SU-DHL-6 (cell line): ENCODE data around the gene MARCHF3.

Experiments used
- H2AFZ ChIP-seq: fragments of 200-600 bp; sonication (generic); 2 replicates; pipeline ENCODE4 v1.6.1; 2014; ENCODE audit warnings: low read depth, mild to moderate bottlenecking, moderate library complexity, mixed read lengths, antibody characterized with exemption, low read length; ENCODE audit not compliant: severe bottlenecking
- H3F3A ChIP-seq: fragments of 200-600 bp; shearing (Covaris generic); 2 replicates; pipeline ENCODE4 v1.6.0; 2016; ENCODE audit warnings: antibody characterized with exemption, mild to moderate bottlenecking; ENCODE audit not compliant: insufficient read depth
- H3K27ac ChIP-seq: fragments of 200-600 bp; sonication (generic); 2 replicates; pipeline ENCODE4 v1.5.1; 2016; ENCODE audit warnings: low read depth, mild to moderate bottlenecking, low read length, moderate library complexity, mixed read lengths
- H3K27me3 ChIP-seq: fragments of 200-600 bp; sonication (generic), shearing (Covaris generic); 2 replicates; pipeline ENCODE4 v1.6.0; 2014; ENCODE audit warnings: mild to moderate bottlenecking, low read length
- H3K36me3 ChIP-seq: fragments of 200-600 bp; sonication (generic); 2 replicates; pipeline ENCODE4 v1.6.1; 2014; ENCODE audit warnings: mild to moderate bottlenecking, low read length, mixed read lengths
- H3K4me2 ChIP-seq: fragments of 300-600, 200-600 bp; shearing (Covaris generic), sonication (generic); 2 replicates; pipeline ENCODE4 v1.6.0; 2014; ENCODE audit warnings: low read length, low read depth, mild to moderate bottlenecking; ENCODE audit not compliant: poor library complexity, severe bottlenecking
- H3K4me3 ChIP-seq: fragments of 200-600 bp; sonication (generic); 2 replicates; pipeline ENCODE4 v1.5.1; 2014; ENCODE audit warnings: antibody characterized with exemption, low read length, mild to moderate bottlenecking, mixed read lengths; ENCODE audit not compliant: insufficient read depth, poor library complexity, severe bottlenecking
- H3K79me2 ChIP-seq: fragments of 200-600 bp; sonication (generic); 2 replicates; pipeline ENCODE4 v1.6.1; 2014; ENCODE audit warnings: mild to moderate bottlenecking, low read length, moderate library complexity; ENCODE audit not compliant: insufficient read depth
- H3K9ac ChIP-seq: fragments of 200-600 bp; sonication (generic); 2 replicates; pipeline ENCODE4 v1.7.0; 2014; ENCODE audit warnings: mild to moderate bottlenecking, low read length
- H3K9me2 ChIP-seq: fragments of 200-600 bp; sonication (generic); replicated peaks from 2 replicates; pipeline ENCODE4 v1.6.1; 2014; ENCODE audit warnings: low read length; ENCODE audit not compliant: insufficient read depth
- H3K9me3 ChIP-seq: fragments of 200-600 bp; sonication (generic); 2 replicates; pipeline ENCODE4 v1.6.1; 2014; ENCODE audit warnings: low read length, mixed read lengths; ENCODE audit not compliant: insufficient read depth
- H4K20me1 ChIP-seq: fragments of 200-600 bp; sonication (generic); 2 replicates; pipeline ENCODE4 v1.6.1; 2014; ENCODE audit warnings: low read depth, mild to moderate bottlenecking, antibody characterized with exemption, low read length, moderate library complexity, mixed read lengths
- CTCF ChIP-seq: fragments of 200-600 bp; sonication (generic); IDR thresholded peaks from one replicate; pipeline ENCODE4 v1.5.1; 2017; ENCODE audit warnings: antibody characterized with exemption, mild to moderate bottlenecking, low read length, moderate library complexity; ENCODE audit not compliant: insufficient read depth, poor library complexity, severe bottlenecking
- EZH2phosphoT487 ChIP-seq: fragments of 200-600 bp; sonication (generic), shearing (Covaris generic); conservative IDR thresholded peaks from 2 replicates; pipeline ENCODE4 v1.6.1; 2018; ENCODE audit warnings: mild to moderate bottlenecking, antibody characterized with exemption, low read length, moderate library complexity, mixed read lengths

The MARCHF3 gene

GRCh38 chr5:126981701-126982100 is 48.7 kb downstream of the MARCHF3 start:
- H3K27me3 ChIP-seq: no peaks in the 10 kb centered on the region
- H3F3A ChIP-seq: no peaks in the 10 kb centered on the region
- no peak overlapping the region for H3K27ac ChIP-seq
- no peak overlapping the region for H2AFZ ChIP-seq
- no peaks in the 10 kb centered on the region for H3K36me3 ChIP-seq
- no peak overlapping the region for H3K4me2 ChIP-seq
- H4K20me1 ChIP-seq: no peaks in the 10 kb centered on the region
- H3K4me3 ChIP-seq: no peak overlapping the region
- H3K9me2 ChIP-seq: no peaks in the 10 kb centered on the region
- H3K9me3 ChIP-seq: no peaks in the 10 kb centered on the region
- H3K79me2 ChIP-seq: no peaks in the 10 kb centered on the region
- no peak overlapping the region for H3K9ac ChIP-seq
- TF ChIP-seq EZH2phosphoT487 (no peak), CTCF (no peak)

- Histone ChIP-seq H3K4me3 (no peak overlapping the region), H3F3A (no peaks in the 10 kb centered on the region), H3K27ac (no peak overlapping the region), H3K27me3 (no peaks in the 10 kb centered on the region), H3K4me2 (no peak overlapping the region), H3K9me3 (no peaks in the 10 kb centered on the region), H3K9me2 (no peaks in the 10 kb centered on the region), H4K20me1 (no peaks in the 10 kb centered on the region), H3K79me2 (no peaks in the 10 kb centered on the region), H3K9ac (no peak overlapping the region), H3K36me3 (no peaks in the 10 kb centered on the region), H2AFZ (no peak overlapping the region)
- no peak for TF ChIP-seq CTCF
- no peak for TF ChIP-seq EZH2phosphoT487
These were observed 49.1 kb downstream of the MARCHF3 start for GRCh38 chr5:126981222-126981621.

GRCh38 chr5:126978258-126978657 is 52.1 kb downstream of the MARCHF3 start:
- Histone ChIP-seq H3K27me3 (no peaks in the 10 kb centered on the region), H3K9me2 (no peaks in the 10 kb centered on the region), H3K79me2 (no peaks in the 10 kb centered on the region), H4K20me1 (no peaks in the 10 kb centered on the region), H2AFZ (no peak overlapping the region), H3K9me3 (no peaks in the 10 kb centered on the region), H3K27ac (no peak overlapping the region), H3K36me3 (no peaks in the 10 kb centered on the region), H3F3A (no peaks in the 10 kb centered on the region), H3K4me2 (no peak overlapping the region), H3K9ac (no peak overlapping the region), H3K4me3 (no peak overlapping the region)
- no peak for TF ChIP-seq CTCF
